K562 (cell line): ENCODE data around the gene SLC17A9. TPM values are rescaled to one million over a fixed set of nuclear protein-coding genes. Genes with fewer than 3 reads are reported as not detected.

ENCODE experiments used
- BRF1 ChIP-seq: IDR thresholded peaks from 3 replicates; pipeline ENCODE4 v1.6.1; 2011; ENCODE audit warnings: borderline replicate concordance, mild to moderate bottlenecking; ENCODE audit not compliant: insufficient read length; ENCODE audit errors: extremely low read depth
- CBX5 ChIP-seq: IDR thresholded peaks from 2 replicates; pipeline ENCODE4 v1.6.1; 2014; ENCODE audit warnings: low read depth, borderline replicate concordance
- CCNT2 ChIP-seq: IDR thresholded peaks from 2 replicates; pipeline ENCODE4 v1.6.1; 2011; ENCODE audit warnings: borderline replicate concordance, low read depth, mild to moderate bottlenecking, moderate library complexity, mixed read lengths, low read length; ENCODE audit not compliant: insufficient read length; ENCODE audit errors: extremely low read depth
- CTCF ChIP-seq, 3 experiments: IDR thresholded peaks in 2 of 3; conservative IDR thresholded peaks in 1 of 3; 2 replicates each; pipeline ENCODE4 v1.5.1; 2011 to 2012; ENCODE audit warnings: low read length in 3 of 3, mild to moderate bottlenecking in 3 of 3, control low read depth in 2 of 3, improper control_type of control experiment in 1 of 3, inconsistent platforms in 1 of 3, low read depth in 1 of 3, mixed read lengths in 1 of 3, moderate library complexity in 1 of 3; ENCODE audit not compliant: insufficient read depth in 2 of 3
- ELF1 ChIP-seq: fragments of 200-800 bp; sonication (Bioruptor generic); IDR thresholded peaks from 2 replicates; pipeline ENCODE4 v1.6.1; 2016; ENCODE audit warnings: missing genetic modification characterization, missing compliant biosample characterization
- ETS1 ChIP-seq: conservative IDR thresholded peaks from 2 replicates; pipeline ENCODE4 v1.6.1; 2011; ENCODE audit warnings: low read depth, mild to moderate bottlenecking, low read length; ENCODE audit not compliant: control insufficient read depth
- FOXO4 ChIP-seq: fragments of 450-650 bp; formaldehyde crosslinking; IDR thresholded peaks from 2 replicates; pipeline ENCODE4 v1.4.0; 2020; ENCODE audit warnings: mild to moderate bottlenecking, moderate library complexity
- HNRNPK ChIP-seq: fragments of 200-400 bp; formaldehyde crosslinking; IDR thresholded peaks from one replicate; pipeline ENCODE4 v1.6.1; 2018; ENCODE audit warnings: mild to moderate bottlenecking, low read depth, low read length; ENCODE audit not compliant: poor library complexity, severe bottlenecking
- MAX ChIP-seq: sonication (generic); formaldehyde crosslinking; IDR thresholded peaks from 2 replicates; pipeline ENCODE4 v1.9.0; 2022; ENCODE audit warnings: mild to moderate bottlenecking, missing genetic modification reagents
- RUNX1 ChIP-seq: sonication (generic); IDR thresholded peaks from 2 replicates; pipeline ENCODE4 v1.6.1; 2016; ENCODE audit warnings: antibody characterized with exemption, low read depth
- SMAD2 ChIP-seq: fragments of 150-350 bp; IDR thresholded peaks from 2 replicates; pipeline ENCODE4 v1.6.1; 2014; ENCODE audit warnings: low read depth, mild to moderate bottlenecking, low read length
- TARDBP ChIP-seq: fragments of 450-650 bp; IDR thresholded peaks from 2 replicates; pipeline ENCODE4 v1.6.1; 2016
- ZNF232 ChIP-seq: sonication (generic); formaldehyde crosslinking; IDR thresholded peaks from 2 replicates; pipeline ENCODE4 v1.8.0; 2022; ENCODE audit warnings: mild to moderate bottlenecking, missing genetic modification reagents
- polyA plus RNA-seq, 8 experiments: library from polyadenylated mRNA; depleted of rRNA in 4 of 8; stranded (reverse) in 5 of 8; unstranded in 3 of 8; fragments of >200 nt; fragmentation: Nextera tagmentation in 2 of 8; fragmentation: Illumina TruSeq in 1 of 8; extraction: Ambion mirVana in 2 of 8; extraction: Trizol in 1 of 8; gene quantifications; 2 replicates each; pipeline versions ENCODE4 v1.2.1 to v1.2.3, GENCODE V29; 2011 to 2014; ENCODE audit warnings: inconsistent platforms in 1 of 8, missing spikeins in 1 of 8
- total RNA-seq, 7 experiments: library from RNA; depleted of rRNA in 6 of 7; stranded (reverse); fragments of >200 nt in 6 of 7; fragmentation: Illumina TruSeq in 2 of 7; extraction: Trizol in 2 of 7; gene quantifications; 2 replicates each; pipeline versions ENCODE4 v1.2.1 to v1.2.3, GENCODE V29; 2011 to 2021; ENCODE audit warnings: low replicate concordance in 1 of 7

Gene SLC17A9
- total and polyA plus RNA-seq, 9 of the 15 experiments (the other 6 are each of a cell fraction or from before 2014, with no cell fraction given), result 0.04 to 0.31 TPM; not detected in 7

- TF ChIP-seq CTCF (IDR thresholded peaks at IDR 0.05 in 2 of 3, conservative IDR thresholded peaks at IDR 0.05 in 1 of 3; ENCODE audit: insufficient read depth in 2 of 3, low read depth in 1 of 3, low read length in 3 of 3) (no peak), RUNX1 (no peak), CBX5 (no peak), TARDBP (no peak), FOXO4 (CRISPR knock-in tag) (no peak), SMAD2 (no peak), MAX (peak; percentile 21; the same call in 1 of the 2 replicates), BRF1 (no peak), ETS1 (no peak), HNRNPK (no peak), CCNT2 (no peak), ZNF232 (CRISPR knock-in tag) (no peak), ELF1 (no peak)
Observed at GRCh38 chr20:62957136-62958117, 4.9 kb downstream of the SLC17A9 start (continued).
